ENCODE results near the gene SLC2A6. TPM values are rescaled to one million over a fixed set of nuclear protein-coding genes. Genes with fewer than 3 reads are reported as not detected.

The SLC2A6 gene
- total and polyA plus RNA-seq, 5 donors = 1.7 to 4.0 (median 3.6) TPM

DNA sequence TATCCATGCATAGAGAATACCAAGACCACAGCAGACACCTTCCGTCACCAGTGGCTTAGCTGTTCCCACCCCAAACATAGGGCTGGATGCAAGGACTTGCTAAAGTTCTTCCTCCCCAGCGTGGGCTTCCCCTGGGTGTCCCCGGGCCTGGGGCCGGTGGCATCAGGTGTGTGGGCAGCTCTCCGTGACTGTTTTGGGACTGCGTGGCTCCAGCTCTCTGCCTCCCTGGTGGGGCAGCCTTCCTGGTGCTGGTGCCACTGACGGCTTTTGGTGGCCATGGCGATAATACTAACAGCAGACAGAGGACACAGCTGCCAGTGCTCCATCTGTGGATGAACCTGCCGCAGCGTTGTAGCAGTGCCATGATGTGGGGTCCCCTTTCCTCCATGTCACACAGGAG is 14.3 kb downstream of the SLC2A6 start:
- ATAC-seq = no peak
- WGBS = 94% methylated on average over 10 of the region's 10 CpGs
- intact Hi-C loops (cut with DNase I) = loop anchor here in 1 of 4 donors (10.0 kb wide), 1 partner anchor 50 kb away; the partner anchor contains the start of gene REXO4
- Histone ChIP-seq H3K9me3 (ENCODE audit: control insufficient read depth, low read length) (no peaks in the 10 kb centered on the region), H3K27me3 (ENCODE audit: control insufficient read depth, insufficient read depth) (no peaks in the 10 kb centered on the region), H3K27ac (ENCODE audit: low read length) (no peak overlapping the region), H3K4me3 (ENCODE audit: low read length) (no peak overlapping the region), H3K4me1 (ENCODE audit: control insufficient read depth, insufficient read depth, low read length) (peaks cover 3% of the 10 kb centered on the region)
- DNase-seq = no peak

DNA sequence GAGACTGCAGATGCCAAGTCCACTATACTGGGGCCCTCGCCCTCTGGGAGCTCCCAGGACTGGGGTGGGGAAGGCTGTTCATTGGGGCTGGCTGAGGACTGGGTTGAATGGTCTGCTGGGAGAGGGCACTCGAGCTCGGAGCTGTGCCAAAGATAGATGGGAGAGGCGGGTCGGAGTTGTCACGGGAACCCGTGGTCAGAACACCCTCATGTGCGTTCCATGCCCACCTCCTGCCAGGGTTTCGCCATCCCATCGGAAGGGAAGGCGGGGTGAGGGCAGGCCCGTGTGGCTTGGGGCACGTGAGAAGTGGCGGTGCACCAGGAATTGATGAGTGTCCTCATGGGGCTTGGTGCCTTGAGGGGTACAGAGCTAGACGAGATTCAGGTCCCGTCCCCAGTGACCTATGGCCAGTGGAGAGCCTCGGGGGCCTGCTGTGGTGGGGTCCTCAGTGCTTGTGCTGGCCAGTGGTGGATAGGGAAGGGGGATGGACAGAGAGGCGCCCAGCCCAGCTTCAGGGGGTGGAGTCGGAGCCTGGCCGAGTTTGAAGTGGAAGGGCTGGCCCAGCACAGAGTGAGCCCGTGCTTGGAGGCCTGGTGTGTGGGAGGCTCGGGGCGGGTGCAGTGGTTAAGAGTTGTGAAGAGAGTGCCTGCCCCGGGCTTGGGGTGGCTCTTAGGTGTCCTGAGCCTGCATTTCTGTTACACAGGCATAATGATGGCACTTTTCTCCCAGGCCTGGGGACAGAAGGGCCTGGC is 14.9 kb downstream of the SLC2A6 start:
- intact Hi-C loops (cut with DNase I) = loop anchor here in 1 of 4 donors (10.0 kb wide), 1 partner anchor 49 kb away; the partner anchor contains the start of gene REXO4
- H3K27me3 ChIP-seq (ENCODE audit: control insufficient read depth, insufficient read depth) = no peaks in the 10 kb centered on the region
- no peak overlapping the region for H3K27ac ChIP-seq (ENCODE audit: low read length)
- 77% methylated on average over 24 of the region's 24 CpGs for WGBS
- no peak overlapping the region for H3K4me3 ChIP-seq (ENCODE audit: low read length)
- ATAC-seq (no peak), DNase-seq (peak in 2 of 3 donors; percentile 71 to 73)
- no peaks in the 10 kb centered on the region for H3K9me3 ChIP-seq (ENCODE audit: control insufficient read depth, low read length)
- H3K4me1 ChIP-seq (ENCODE audit: control insufficient read depth, insufficient read depth, low read length) = peaks cover 3% of the 10 kb centered on the region

GRCh38 chr9:133463234-133463863 is 15.6 kb downstream of the SLC2A6 start:
- intact Hi-C loops (cut with DNase I) = loop anchor here in 1 of 4 donors (10.0 kb wide), 1 partner anchor 49 kb away; the partner anchor contains the start of gene REXO4
- peaks cover 3% of the 10 kb centered on the region for H3K4me1 ChIP-seq (ENCODE audit: control insufficient read depth, insufficient read depth, low read length)
- WGBS = 89% methylated on average over 22 of the region's 22 CpGs
- H3K4me3 ChIP-seq (ENCODE audit: low read length) = no peak overlapping the region
- peak in 2 of 3 donors; percentile 51 to 67 for DNase-seq
- H3K9me3 ChIP-seq (ENCODE audit: control insufficient read depth, low read length) = no peaks in the 10 kb centered on the region
- H3K27me3 ChIP-seq (ENCODE audit: control insufficient read depth, insufficient read depth) = no peaks in the 10 kb centered on the region
- no peak for ATAC-seq
- H3K27ac ChIP-seq (ENCODE audit: low read length) = no peak overlapping the region

GRCh38 chr9:133461975-133462374 is 16.9 kb downstream of the SLC2A6 start:
- no peak overlapping the region for H3K27ac ChIP-seq (ENCODE audit: low read length)
- H3K27me3 ChIP-seq (ENCODE audit: control insufficient read depth, insufficient read depth) = no peaks in the 10 kb centered on the region
- 74% methylated on average over 4 of the region's 4 CpGs for WGBS
- peaks cover 3% of the 10 kb centered on the region for H3K4me1 ChIP-seq (ENCODE audit: control insufficient read depth, insufficient read depth, low read length)
- intact Hi-C loops (cut with DNase I) = loop anchor here in 1 of 4 donors (10.0 kb wide), 1 partner anchor 47 kb away; the partner anchor contains the start of gene REXO4
- DNase-seq (peak in 2 of 3 donors; percentile 19 to 39), ATAC-seq (no peak)
- H3K4me3 ChIP-seq (ENCODE audit: low read length) = no peak overlapping the region
- no peaks in the 10 kb centered on the region for H3K9me3 ChIP-seq (ENCODE audit: control insufficient read depth, low read length)

- 12% methylated on average over 30 of the region's 30 CpGs for WGBS
- Histone ChIP-seq H3K4me3 (ENCODE audit: low read length) (peak overlapping the region; percentile 80), H3K9me3 (ENCODE audit: control insufficient read depth, low read length) (no peaks in the 10 kb centered on the region), H3K4me1 (ENCODE audit: control insufficient read depth, insufficient read depth, low read length) (peaks cover 3% of the 10 kb centered on the region), H3K27ac (ENCODE audit: low read length) (peak overlapping the region; percentile 20), H3K27me3 (ENCODE audit: control insufficient read depth, insufficient read depth) (no peaks in the 10 kb centered on the region)
- DNase-seq (peak in 1 of 3 donors; percentile 67), ATAC-seq (peak in 1 of 2 donors; percentile 0)
- intact Hi-C loops (cut with DNase I) = loop anchor here in 1 of 4 donors (10.0 kb wide), 1 partner anchor 46 kb away; the partner anchor contains the start of gene REXO4
Measured at GRCh38 chr9:133460405-133461175, 18.3 kb downstream of the SLC2A6 start.

- Histone ChIP-seq H3K4me3 (ENCODE audit: low read length) (peak within 1 kb of the TSS; percentile 80), H3K27me3 (ENCODE audit: control insufficient read depth, insufficient read depth) (no peaks in the 10 kb centered on the region), H3K27ac (ENCODE audit: low read length) (peak within 1 kb of the TSS; percentile 88), H3K9me3 (ENCODE audit: control insufficient read depth, low read length) (no peaks in the 10 kb centered on the region), H3K4me1 (ENCODE audit: control insufficient read depth, insufficient read depth, low read length) (peaks cover 3% of the 10 kb centered on the region)
- WGBS = under 1% methylated on average over 86 of the region's 86 CpGs
- ATAC-seq (peak; percentile 94 to 95), DNase-seq (peak; percentile 97 to 99 (median 99))
- intact Hi-C loops (cut with DNase I) = loop anchor here in 1 of 4 donors (10.0 kb wide), 1 partner anchor 45 kb away; the partner anchor contains the start of gene REXO4
Measured at GRCh38 chr9:133459476-133460404, 19.2 kb downstream of the SLC2A6 start, which contains the start of gene CACFD1. Gene CACFD1 (plus strand): TSS chr9:133459978. CDS start chr9:133460067, 89 bp downstream.

DNA sequence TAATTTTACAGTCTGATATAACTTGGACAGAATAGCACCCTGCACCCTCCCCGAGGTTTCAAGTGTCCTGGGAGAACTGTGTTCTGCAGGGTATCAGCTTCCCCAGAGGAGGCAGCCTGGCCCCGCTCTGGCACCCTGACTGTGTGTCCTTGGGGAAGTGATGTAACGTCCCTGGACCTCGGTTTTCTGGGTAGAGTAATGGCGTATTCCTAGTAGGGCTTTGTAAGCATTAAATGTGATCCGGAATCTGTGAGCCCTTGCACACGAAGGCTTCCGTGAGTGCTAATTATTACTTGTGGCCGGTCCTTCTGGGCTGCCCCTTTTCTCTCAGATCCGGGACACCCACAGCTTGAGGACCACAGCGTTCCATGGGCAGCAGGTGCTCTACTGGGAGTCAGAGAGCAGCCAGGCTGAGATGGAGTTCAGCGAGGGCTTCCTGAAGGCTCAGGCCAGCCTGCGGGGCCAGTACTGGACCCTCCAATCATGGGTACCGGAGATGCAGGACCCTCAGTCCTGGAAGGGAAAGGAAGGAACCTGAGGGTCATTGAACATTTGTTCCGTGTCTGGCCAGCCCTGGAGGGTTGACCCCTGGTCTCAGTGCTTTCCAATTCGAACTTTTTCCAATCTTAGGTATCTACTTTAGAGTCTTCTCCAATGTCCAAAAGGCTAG is 20.1 kb downstream of the SLC2A6 start:
- no peaks in the 10 kb centered on the region for H3K9me3 ChIP-seq (ENCODE audit: control insufficient read depth, low read length)
- peak overlapping the region; percentile 80 for H3K4me3 ChIP-seq (ENCODE audit: low read length)
- DNase-seq (peak in 1 of 3 donors; percentile 42), ATAC-seq (no peak)
- no peak overlapping the region for H3K27ac ChIP-seq (ENCODE audit: low read length)
- no peaks in the 10 kb centered on the region for H3K27me3 ChIP-seq (ENCODE audit: control insufficient read depth, insufficient read depth)
- peaks cover 3% of the 10 kb centered on the region for H3K4me1 ChIP-seq (ENCODE audit: control insufficient read depth, insufficient read depth, low read length)
- WGBS = 71% methylated on average over 16 of the region's 16 CpGs
- intact Hi-C loops (cut with DNase I) = no loop called here

GRCh38 chr9:133457748-133458147 is 21.2 kb downstream of the SLC2A6 start:
- WGBS = 95% methylated on average over 11 of the region's 11 CpGs
- intact Hi-C loops (cut with DNase I) = no loop called here
- DNase-seq (peak in 1 of 3 donors; percentile 45), ATAC-seq (no peak)
- Histone ChIP-seq H3K27me3 (ENCODE audit: control insufficient read depth, insufficient read depth) (no peaks in the 10 kb centered on the region), H3K4me3 (ENCODE audit: low read length) (no peak overlapping the region), H3K9me3 (ENCODE audit: control insufficient read depth, low read length) (no peaks in the 10 kb centered on the region), H3K4me1 (ENCODE audit: control insufficient read depth, insufficient read depth, low read length) (peaks cover 3% of the 10 kb centered on the region), H3K27ac (ENCODE audit: low read length) (no peak overlapping the region)

DNA sequence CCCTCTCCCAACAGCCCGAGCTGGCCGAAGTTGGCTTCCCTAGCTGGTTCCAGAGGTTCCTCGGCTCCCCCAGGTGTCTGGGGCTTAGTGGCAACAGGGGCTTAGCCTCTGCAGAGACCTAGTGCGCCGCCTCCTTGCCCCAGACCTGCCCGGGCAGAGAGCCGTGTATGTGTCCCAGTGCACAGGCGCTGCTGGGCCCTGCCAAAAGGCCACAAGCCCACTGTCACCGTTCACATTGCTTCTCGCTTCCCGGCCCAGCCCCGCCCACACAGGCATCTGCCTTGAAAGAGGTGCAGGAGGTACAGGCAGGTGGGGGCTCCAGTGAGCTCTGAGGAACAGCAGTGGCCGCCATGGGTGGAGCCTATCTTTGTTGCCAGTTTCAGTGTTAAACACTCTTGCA is 21.7 kb downstream of the SLC2A6 start:
- Histone ChIP-seq H3K4me1 (ENCODE audit: control insufficient read depth, insufficient read depth, low read length) (peaks cover 3% of the 10 kb centered on the region), H3K27me3 (ENCODE audit: control insufficient read depth, insufficient read depth) (no peaks in the 10 kb centered on the region), H3K4me3 (ENCODE audit: low read length) (no peak overlapping the region), H3K27ac (ENCODE audit: low read length) (no peak overlapping the region), H3K9me3 (ENCODE audit: control insufficient read depth, low read length) (no peaks in the 10 kb centered on the region)
- WGBS = 88% methylated on average over 13 of the region's 13 CpGs
- DNase-seq (peak in 1 of 3 donors; percentile 39), ATAC-seq (no peak)
- intact Hi-C loops (cut with DNase I) = no loop called here
